ENCODE results near the gene HSD3B7. TPM values are rescaled to one million over a fixed set of nuclear protein-coding genes. Genes with fewer than 3 reads are reported as not detected.

Gene HSD3B7
- total and polyA plus RNA-seq, 2 donors (not counting 1 experiment from before 2014, with no cell fraction given): 0.89 to 1.2 TPM

DNA sequence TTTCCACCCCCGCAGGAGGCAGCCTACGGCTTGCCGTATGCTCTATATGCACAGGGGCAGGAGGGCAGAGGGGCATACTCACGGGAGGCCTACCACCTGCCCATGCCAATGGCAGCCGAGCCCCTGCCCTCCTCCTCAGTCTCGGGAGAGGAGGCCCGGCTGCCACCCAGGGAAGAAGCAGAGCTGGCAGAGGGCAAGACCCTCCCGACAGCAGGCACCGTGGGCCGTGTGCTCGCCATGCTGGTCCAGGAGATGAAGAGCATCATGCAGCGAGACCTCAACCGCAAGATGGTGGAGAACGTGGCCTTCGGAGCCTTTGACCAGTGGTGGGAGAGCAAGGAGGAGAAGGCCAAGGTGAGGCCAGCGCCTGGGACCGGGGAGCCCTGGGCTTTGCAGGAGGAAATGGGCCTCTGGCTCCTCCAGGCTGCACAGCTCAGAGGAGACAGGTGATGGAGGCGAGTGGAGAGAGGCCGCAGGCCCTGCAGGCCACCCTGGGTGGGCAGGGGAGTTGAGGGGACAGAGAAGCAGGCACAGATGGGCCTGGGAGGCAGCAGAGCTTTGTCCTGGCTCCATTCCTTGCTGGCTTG is 18.9 kb upstream of the HSD3B7 start:
- no peak overlapping the region for H3K27ac Mint-ChIP-seq
- CTCF ChIA-PET: no interaction called here

DNA sequence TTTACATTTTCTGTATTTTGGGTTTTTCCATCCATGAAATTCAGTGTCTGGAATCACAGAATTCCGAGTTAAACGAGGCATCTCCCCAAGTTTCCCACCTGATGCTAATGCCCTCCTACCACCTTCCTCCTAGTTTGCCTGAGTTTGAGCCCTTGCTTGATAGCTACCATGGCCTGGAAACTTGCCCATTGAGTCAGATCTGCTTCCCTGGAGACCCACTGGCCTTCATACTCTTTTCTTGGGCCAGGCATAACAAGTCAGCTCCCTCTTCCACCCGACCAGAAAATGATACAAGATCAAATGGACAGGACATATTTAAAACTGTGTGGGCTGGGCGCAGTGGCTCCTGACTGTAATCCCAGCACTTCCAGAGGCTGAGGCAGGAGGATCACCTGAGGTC is 17.2 kb upstream of the HSD3B7 start:
- TF ChIP-seq, protein P1, sequence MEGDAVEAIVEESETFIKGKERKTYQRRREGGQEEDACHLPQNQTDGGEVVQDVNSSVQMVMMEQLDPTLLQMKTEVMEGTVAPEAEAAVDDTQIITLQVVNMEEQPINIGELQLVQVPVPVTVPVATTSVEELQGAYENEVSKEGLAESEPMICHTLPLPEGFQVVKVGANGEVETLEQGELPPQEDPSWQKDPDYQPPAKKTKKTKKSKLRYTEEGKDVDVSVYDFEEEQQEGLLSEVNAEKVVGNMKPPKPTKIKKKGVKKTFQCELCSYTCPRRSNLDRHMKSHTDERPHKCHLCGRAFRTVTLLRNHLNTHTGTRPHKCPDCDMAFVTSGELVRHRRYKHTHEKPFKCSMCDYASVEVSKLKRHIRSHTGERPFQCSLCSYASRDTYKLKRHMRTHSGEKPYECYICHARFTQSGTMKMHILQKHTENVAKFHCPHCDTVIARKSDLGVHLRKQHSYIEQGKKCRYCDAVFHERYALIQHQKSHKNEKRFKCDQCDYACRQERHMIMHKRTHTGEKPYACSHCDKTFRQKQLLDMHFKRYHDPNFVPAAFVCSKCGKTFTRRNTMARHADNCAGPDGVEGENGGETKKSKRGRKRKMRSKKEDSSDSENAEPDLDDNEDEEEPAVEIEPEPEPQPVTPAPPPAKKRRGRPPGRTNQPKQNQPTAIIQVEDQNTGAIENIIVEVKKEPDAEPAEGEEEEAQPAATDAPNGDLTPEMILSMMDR (IDR thresholded peaks at IDR 0.05): no peak
- TF ChIP-seq EZH2 (IDR thresholded peaks at IDR 0.05; ENCODE audit: borderline replicate concordance, insufficient read depth, low read depth, low read length, poor library complexity, severe bottlenecking): no peak
- H3K4me3 Mint-ChIP-seq: no peak overlapping the region
- H3K4me1 Mint-ChIP-seq: peaks cover 1% of the 10 kb centered on the region
- H3K27ac ChIP-seq (ENCODE audit: low read length in 2 of 2): no peak overlapping the region
- intact Hi-C loops (cut with micrococcal nuclease): no loop called here
- ChIA-PET CTCF (interaction anchor here (0.5 to 1.8 kb wide), 3 partner anchors 17 to 353 kb away, joined by 3 to 4 read pairs (median 4); partner anchors contain the start of gene HSD3B7), POLR2A (no interaction called here)
- WGBS (ENCODE audit: insufficient coverage): 96% methylated on average over 4 of the region's 4 CpGs
- no peaks in the 10 kb centered on the region for H3K9me3 Mint-ChIP-seq (ENCODE audit: insufficient read depth)
- no peaks in the 10 kb centered on the region for H3K4me1 ChIP-seq (ENCODE audit: control insufficient read depth in 2 of 2, insufficient read depth in 2 of 2, low read length in 2 of 2)
- H3K27ac Mint-ChIP-seq: no peak overlapping the region
- DNase-seq (no peak), ATAC-seq (ENCODE audit: low read depth) (no peak)
- H3K27me3 ChIP-seq (replicated peaks in 1 of 4; ENCODE audit: control extremely low read depth in 1 of 4, control insufficient read depth in 3 of 4, insufficient read depth in 4 of 4, low read length in 3 of 4): no peaks in the 10 kb centered on the region
- H3K4me2 ChIP-seq (replicated peaks; ENCODE audit: low read depth, low read length, poor library complexity, severe bottlenecking): no peak overlapping the region
- peaks cover 35% of the 10 kb centered on the region for H3K79me2 ChIP-seq (ENCODE audit: control insufficient read depth, insufficient read depth, low read length)
- no peak overlapping the region for H3K4me3 ChIP-seq (ENCODE audit: control extremely low read depth in 1 of 5, extremely low read depth in 1 of 5, insufficient read depth in 1 of 5, low read depth in 2 of 5, low read length in 4 of 5)
- H3K9me3 ChIP-seq (ENCODE audit: control extremely low read depth in 1 of 3, control insufficient read depth in 2 of 3, insufficient read depth in 1 of 3, low read length in 2 of 3): no peaks in the 10 kb centered on the region
- H3K9ac ChIP-seq (ENCODE audit: low read length): no peak overlapping the region
- H4K20me1 ChIP-seq (ENCODE audit: control insufficient read depth, insufficient read depth, low read length, poor library complexity, severe bottlenecking): peaks cover 18% of the 10 kb centered on the region
- H3K36me3 ChIP-seq (replicated peaks in 1 of 2; ENCODE audit: control extremely low read depth in 1 of 2, control insufficient read depth in 1 of 2, extremely low read depth in 1 of 2, insufficient read depth in 2 of 2, low read length in 1 of 2): peaks cover 3 to 77% of the 10 kb centered on the region in 2 experiments
- H2AFZ ChIP-seq (ENCODE audit: insufficient read depth, low read depth, low read length, poor library complexity, severe bottlenecking): no peak overlapping the region
- H3K27me3 Mint-ChIP-seq: no peaks in the 10 kb centered on the region

More for the DNA sequence above, 18.9 kb upstream of the HSD3B7 start:
- H3K9me3 Mint-ChIP-seq (ENCODE audit: insufficient read depth): no peaks in the 10 kb centered on the region
- no peak overlapping the region for H2AFZ ChIP-seq (ENCODE audit: insufficient read depth, low read depth, low read length, poor library complexity, severe bottlenecking)
- H3K79me2 ChIP-seq (ENCODE audit: control insufficient read depth, insufficient read depth, low read length): peaks cover 41% of the 10 kb centered on the region
- WGBS (ENCODE audit: insufficient coverage): 99% methylated on average over 19 of the region's 19 CpGs
- no peak overlapping the region for H3K4me2 ChIP-seq (replicated peaks; ENCODE audit: low read depth, low read length, poor library complexity, severe bottlenecking)
- H3K9me3 ChIP-seq (ENCODE audit: control extremely low read depth in 1 of 3, control insufficient read depth in 2 of 3, insufficient read depth in 1 of 3, low read length in 2 of 3): no peaks in the 10 kb centered on the region
- H3K4me3 Mint-ChIP-seq: no peak overlapping the region
- peaks cover 18% of the 10 kb centered on the region for H4K20me1 ChIP-seq (ENCODE audit: control insufficient read depth, insufficient read depth, low read length, poor library complexity, severe bottlenecking)
- H3K27ac ChIP-seq (ENCODE audit: low read length in 2 of 2): no peak overlapping the region
- TF ChIP-seq, protein P1 (IDR thresholded peaks at IDR 0.05): no peak
- TF ChIP-seq EZH2 (IDR thresholded peaks at IDR 0.05; ENCODE audit: borderline replicate concordance, insufficient read depth, low read depth, low read length, poor library complexity, severe bottlenecking): no peak
- peaks cover 1% of the 10 kb centered on the region for H3K4me1 Mint-ChIP-seq
- POLR2A ChIA-PET: interaction anchor here (0.7 kb wide), 1 partner anchor 220 kb away, joined by 8 read pairs; no protein-coding TSS in a partner anchor
- H3K4me1 ChIP-seq (ENCODE audit: control insufficient read depth in 2 of 2, insufficient read depth in 2 of 2, low read length in 2 of 2): no peaks in the 10 kb centered on the region
- no peaks in the 10 kb centered on the region for H3K27me3 ChIP-seq (replicated peaks in 1 of 4; ENCODE audit: control extremely low read depth in 1 of 4, control insufficient read depth in 3 of 4, insufficient read depth in 4 of 4, low read length in 3 of 4)
- H3K36me3 ChIP-seq (replicated peaks in 1 of 2; ENCODE audit: control extremely low read depth in 1 of 2, control insufficient read depth in 1 of 2, extremely low read depth in 1 of 2, insufficient read depth in 2 of 2, low read length in 1 of 2): peaks cover 7 to 76% of the 10 kb centered on the region in 2 experiments
- H3K4me3 ChIP-seq (ENCODE audit: control extremely low read depth in 1 of 5, extremely low read depth in 1 of 5, insufficient read depth in 1 of 5, low read depth in 2 of 5, low read length in 4 of 5): no peak overlapping the region
- intact Hi-C loops (cut with micrococcal nuclease): no loop called here
- no peak for ATAC-seq (ENCODE audit: low read depth)
- no peak overlapping the region for H3K9ac ChIP-seq (ENCODE audit: low read length)
- H3K27me3 Mint-ChIP-seq: no peaks in the 10 kb centered on the region
- DNase-seq: no peak
